Measurements from ENCODE around the gene CELF2.

- TF ChIP-seq, protein P1, sequence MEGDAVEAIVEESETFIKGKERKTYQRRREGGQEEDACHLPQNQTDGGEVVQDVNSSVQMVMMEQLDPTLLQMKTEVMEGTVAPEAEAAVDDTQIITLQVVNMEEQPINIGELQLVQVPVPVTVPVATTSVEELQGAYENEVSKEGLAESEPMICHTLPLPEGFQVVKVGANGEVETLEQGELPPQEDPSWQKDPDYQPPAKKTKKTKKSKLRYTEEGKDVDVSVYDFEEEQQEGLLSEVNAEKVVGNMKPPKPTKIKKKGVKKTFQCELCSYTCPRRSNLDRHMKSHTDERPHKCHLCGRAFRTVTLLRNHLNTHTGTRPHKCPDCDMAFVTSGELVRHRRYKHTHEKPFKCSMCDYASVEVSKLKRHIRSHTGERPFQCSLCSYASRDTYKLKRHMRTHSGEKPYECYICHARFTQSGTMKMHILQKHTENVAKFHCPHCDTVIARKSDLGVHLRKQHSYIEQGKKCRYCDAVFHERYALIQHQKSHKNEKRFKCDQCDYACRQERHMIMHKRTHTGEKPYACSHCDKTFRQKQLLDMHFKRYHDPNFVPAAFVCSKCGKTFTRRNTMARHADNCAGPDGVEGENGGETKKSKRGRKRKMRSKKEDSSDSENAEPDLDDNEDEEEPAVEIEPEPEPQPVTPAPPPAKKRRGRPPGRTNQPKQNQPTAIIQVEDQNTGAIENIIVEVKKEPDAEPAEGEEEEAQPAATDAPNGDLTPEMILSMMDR (IDR thresholded peaks at IDR 0.05; ENCODE audit: poor library complexity) = no peak
- no peak for TF ChIP-seq EZH2 (IDR thresholded peaks at IDR 0.05; ENCODE audit: borderline replicate concordance)
Observed at GRCh38 chr10:11303361-11304170, 285.9 kb downstream of the CELF2 start.

Data from hepatocyte (in vitro differentiated cells).